Measurements from ENCODE around the gene LRRN2. TPM values are rescaled to one million over a fixed set of nuclear protein-coding genes. Genes with fewer than 3 reads are reported as not detected.

LRRN2 gene
- total and polyA plus RNA-seq, 2 donors (not counting 3 experiments of a cell fraction or from before 2014, with no cell fraction given): not detected

DNA sequence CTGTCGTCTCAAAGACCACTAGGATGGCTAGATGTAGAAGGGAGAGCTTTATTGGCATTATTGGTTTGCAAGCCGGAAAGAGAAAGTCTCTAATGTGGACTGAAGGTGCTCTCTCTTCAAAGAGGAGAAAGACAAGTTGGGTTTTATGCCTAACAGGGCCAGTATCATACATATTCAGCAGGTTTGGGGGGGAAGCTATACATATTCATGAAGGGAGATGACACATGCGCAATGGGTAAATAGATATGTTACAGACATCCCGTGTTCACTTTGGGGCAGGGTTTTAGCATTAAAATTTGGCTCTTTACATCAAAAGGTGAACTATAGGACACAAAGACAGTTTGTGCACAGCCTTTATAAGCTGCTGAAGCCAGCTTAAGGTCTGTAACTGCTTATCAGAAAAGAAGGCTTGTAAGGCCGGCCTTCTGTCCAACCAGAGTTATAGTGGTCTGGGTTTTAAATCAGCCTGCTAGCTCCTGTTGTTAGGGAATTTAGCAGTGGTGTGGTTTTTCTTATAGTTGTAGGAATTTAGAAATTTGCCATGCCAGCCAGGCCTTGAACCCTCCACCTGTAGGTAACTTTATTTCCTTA lies 46.5 kb upstream of the LRRN2 start:
- FAIRE-seq (no peak), DNase-seq (ENCODE audit: low read depth, low spot score) (no peak)
- ChIA-PET POLR2A (no interaction called here), CTCF (interaction anchor here (1.2 to 1.7 kb wide), 3 partner anchors 15 to 60 kb away, joined by 3 to 5 read pairs (median 5); no protein-coding TSS in a partner anchor)
- no peak overlapping the region for H3K4me3 ChIP-seq (replicated peaks in 1 of 3; ENCODE audit: insufficient read depth in 1 of 3, low read depth in 1 of 3, low read length in 3 of 3)
- no peaks in the 10 kb centered on the region for H3K9me3 ChIP-seq (replicated peaks; ENCODE audit: control insufficient read depth, insufficient read depth, low read length)
- intact Hi-C loops (cut with micrococcal nuclease): no loop called here
- TF ChIP-seq, protein P1, sequence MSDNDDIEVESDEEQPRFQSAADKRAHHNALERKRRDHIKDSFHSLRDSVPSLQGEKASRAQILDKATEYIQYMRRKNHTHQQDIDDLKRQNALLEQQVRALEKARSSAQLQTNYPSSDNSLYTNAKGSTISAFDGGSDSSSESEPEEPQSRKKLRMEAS (IDR thresholded peaks at IDR 0.05; ENCODE audit: insufficient read depth, insufficient read length): no peak
- no peak for TF ChIP-seq POLR2AphosphoS5 (IDR thresholded peaks at IDR 0.05; ENCODE audit: insufficient read depth, low read depth, low read length)
- no peak for TF ChIP-seq JUN (IDR thresholded peaks at IDR 0.05; ENCODE audit: borderline replicate concordance, insufficient read depth, insufficient read length, low read depth)
- TF ChIP-seq POLR2A (IDR thresholded peaks at IDR 0.05; ENCODE audit: low read depth, low read length): no peak
- TF ChIP-seq, protein P2, sequence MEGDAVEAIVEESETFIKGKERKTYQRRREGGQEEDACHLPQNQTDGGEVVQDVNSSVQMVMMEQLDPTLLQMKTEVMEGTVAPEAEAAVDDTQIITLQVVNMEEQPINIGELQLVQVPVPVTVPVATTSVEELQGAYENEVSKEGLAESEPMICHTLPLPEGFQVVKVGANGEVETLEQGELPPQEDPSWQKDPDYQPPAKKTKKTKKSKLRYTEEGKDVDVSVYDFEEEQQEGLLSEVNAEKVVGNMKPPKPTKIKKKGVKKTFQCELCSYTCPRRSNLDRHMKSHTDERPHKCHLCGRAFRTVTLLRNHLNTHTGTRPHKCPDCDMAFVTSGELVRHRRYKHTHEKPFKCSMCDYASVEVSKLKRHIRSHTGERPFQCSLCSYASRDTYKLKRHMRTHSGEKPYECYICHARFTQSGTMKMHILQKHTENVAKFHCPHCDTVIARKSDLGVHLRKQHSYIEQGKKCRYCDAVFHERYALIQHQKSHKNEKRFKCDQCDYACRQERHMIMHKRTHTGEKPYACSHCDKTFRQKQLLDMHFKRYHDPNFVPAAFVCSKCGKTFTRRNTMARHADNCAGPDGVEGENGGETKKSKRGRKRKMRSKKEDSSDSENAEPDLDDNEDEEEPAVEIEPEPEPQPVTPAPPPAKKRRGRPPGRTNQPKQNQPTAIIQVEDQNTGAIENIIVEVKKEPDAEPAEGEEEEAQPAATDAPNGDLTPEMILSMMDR (IDR thresholded peaks at IDR 0.05; ENCODE audit: extremely low read depth in 1 of 2, insufficient read depth in 1 of 2, low read depth in 1 of 2, low read length in 2 of 2): no peak
- TF ChIP-seq EZH2 (IDR thresholded peaks at IDR 0.05; ENCODE audit: borderline replicate concordance, low read depth, low read length, severe bottlenecking): no peak
- TF ChIP-seq MYC (IDR thresholded peaks at IDR 0.05; ENCODE audit: low read depth, low read length): no peak
- no peak for TF ChIP-seq GATA2 (IDR thresholded peaks at IDR 0.05; ENCODE audit: insufficient read depth, insufficient read length, low read depth, low read length)
- no peak for TF ChIP-seq FOS (IDR thresholded peaks at IDR 0.05; ENCODE audit: borderline replicate concordance, insufficient read depth, low read length)
- H3K79me2 ChIP-seq (ENCODE audit: control insufficient read depth, insufficient read depth, low read length): no peaks in the 10 kb centered on the region
- H3K4me1 ChIP-seq (ENCODE audit: control insufficient read depth, extremely low read depth, insufficient read depth, low read length): no peaks in the 10 kb centered on the region
- H3K9ac ChIP-seq (replicated peaks; ENCODE audit: extremely low read depth, insufficient read depth, low read length): no peak overlapping the region
- no peak overlapping the region for H3K27ac ChIP-seq (ENCODE audit: insufficient read depth, low read depth, low read length)
- peaks cover 11 to 14% of the 10 kb centered on the region in 2 experiments for H3K27me3 ChIP-seq (ENCODE audit: control insufficient read depth in 2 of 2, insufficient read depth in 2 of 2, low read length in 2 of 2)
- BruUV-seq (replicated peaks): no TSS peak
- no peaks in the 10 kb centered on the region for H3K36me3 ChIP-seq (ENCODE audit: control insufficient read depth in 2 of 2, extremely low read depth in 1 of 2, insufficient read depth in 2 of 2, low read length in 2 of 2)
- H3K4me2 ChIP-seq (ENCODE audit: insufficient read depth, low read length): no peak overlapping the region
- H2AFZ ChIP-seq (ENCODE audit: low read depth, low read length): no peak overlapping the region
- no peaks in the 10 kb centered on the region for H4K20me1 ChIP-seq (replicated peaks; ENCODE audit: control insufficient read depth, extremely low read depth, insufficient read depth, low read length)
- dilution Hi-C loops (cut with MboI; ENCODE audit: extremely low pct_ligation_motif_present, low sequenced_read_pairs): no loop called here
- no peaks in the 10 kb centered on the region for H3K9me1 ChIP-seq (replicated peaks; ENCODE audit: control insufficient read depth, extremely low read depth, insufficient read depth, low read length)
